Activated naive CD4-positive, alpha-beta T cell treated with anti-CD3 and anti-CD28 coated beads, Interleukin-2, amount 10 ng/mL, durations not matched to agents 7 days and 5 days (primary cell): Measurements from ENCODE around the gene EEF2K.
"Not testable (repeated sequence)": the region's sequence is repeated elsewhere in the genome, so short reads cannot be mapped to it uniquely, and the experiment has no call there.

Source experiments
- CTCF ChIA-PET: fragments of 350-600 bp; sonication (Branson Sonifier 250); formaldehyde crosslinking; loops from one replicate; lab custom pipeline; 2021; ENCODE audit warnings: antibody characterized with exemption; lab: Charles Lee
- DNase-seq: peaks from one replicate; pipeline ENCODE4 v3.0.0-alpha.2; 2020
- H3K27ac Mint-ChIP-seq: one replicate; pipeline ENCODE4 v1.8.0; 2021; ENCODE audit warnings: mild to moderate bottlenecking, moderate library complexity, mixed read lengths
- H3K27me3 Mint-ChIP-seq: one replicate; pipeline ENCODE4 v1.8.0; 2021; ENCODE audit warnings: mild to moderate bottlenecking, mixed read lengths
- H3K36me3 Mint-ChIP-seq: one replicate; pipeline ENCODE4 v1.8.0; 2021; ENCODE audit warnings: mixed read lengths
- H3K4me1 Mint-ChIP-seq: one replicate; pipeline ENCODE4 v1.8.0; 2021; ENCODE audit warnings: mixed read lengths
- H3K4me3 Mint-ChIP-seq: one replicate; pipeline ENCODE4 v1.8.0; 2021; ENCODE audit warnings: mild to moderate bottlenecking, moderate library complexity, mixed read lengths
- H3K9me3 Mint-ChIP-seq: one replicate; pipeline ENCODE4 v1.8.0; 2021; ENCODE audit warnings: mixed read lengths

Gene EEF2K

GRCh38 chr16:22193063-22193411, 13.0 kb upstream of the EEF2K start:
- no peak overlapping the region for H3K4me3 Mint-ChIP-seq
- peak overlapping the region; percentile 100 for H3K27ac Mint-ChIP-seq
- H3K9me3 Mint-ChIP-seq = no peaks in the 10 kb centered on the region
- peaks cover 68% of the 10 kb centered on the region for H3K4me1 Mint-ChIP-seq
- H3K27me3 Mint-ChIP-seq = peaks cover 15% of the 10 kb centered on the region
- DNase-seq = no peak
- H3K36me3 Mint-ChIP-seq = peaks cover 13% of the 10 kb centered on the region
- CTCF ChIA-PET = interaction anchor here (0.6 to 9.2 kb wide), 2 partner anchors 94 to 106 kb away, joined by 5 to 115 read pairs; partner anchors contain the start of gene POLR3E

- peaks cover 58% of the 10 kb centered on the region for H3K4me1 Mint-ChIP-seq
- peaks cover 15% of the 10 kb centered on the region for H3K27me3 Mint-ChIP-seq
- peak; percentile 21 for DNase-seq
- peaks cover 13% of the 10 kb centered on the region for H3K36me3 Mint-ChIP-seq
- H3K27ac Mint-ChIP-seq = peak overlapping the region; percentile 95
- peak overlapping the region; percentile 81 for H3K4me3 Mint-ChIP-seq
- CTCF ChIA-PET = interaction anchor here (0.6 to 9.2 kb wide), 3 partner anchors 11 to 894 kb away, joined by 4 to 115 read pairs (median 19); partner anchors contain the start of genes EEF2K and POLR3E
- no peaks in the 10 kb centered on the region for H3K9me3 Mint-ChIP-seq
These were observed 11.2 kb upstream of the EEF2K start for GRCh38 chr16:22194707-22195444.

GRCh38 chr16:22195445-22195694, 10.7 kb upstream of the EEF2K start:
- H3K4me3 Mint-ChIP-seq = peak overlapping the region; percentile 81
- no peaks in the 10 kb centered on the region for H3K9me3 Mint-ChIP-seq
- CTCF ChIA-PET = interaction anchor here (0.6 to 9.2 kb wide), 3 partner anchors 11 to 895 kb away, joined by 4 to 115 read pairs (median 19); partner anchors contain the start of genes EEF2K and POLR3E
- peak overlapping the region; percentile 95 for H3K27ac Mint-ChIP-seq
- peaks cover 15% of the 10 kb centered on the region for H3K27me3 Mint-ChIP-seq
- DNase-seq = no peak
- H3K4me1 Mint-ChIP-seq = peaks cover 57% of the 10 kb centered on the region
- H3K36me3 Mint-ChIP-seq = peaks cover 13% of the 10 kb centered on the region

- Mint-ChIP-seq H3K4me1 (peaks cover 57% of the 10 kb centered on the region), H3K36me3 (peaks cover 13% of the 10 kb centered on the region), H3K27ac (peak overlapping the region; percentile 95), H3K9me3 (no peaks in the 10 kb centered on the region), H3K4me3 (peak overlapping the region; percentile 81), H3K27me3 (peaks cover 15% of the 10 kb centered on the region)
- peak; percentile 92 for DNase-seq
- CTCF ChIA-PET = interaction anchor here (0.7 to 9.2 kb wide), 5 partner anchors 10 to 103 kb away, joined by 3 to 115 read pairs (median 4); partner anchors contain the start of genes EEF2K and POLR3E
These were observed 10.2 kb upstream of the EEF2K start for GRCh38 chr16:22195695-22196558.

- not testable (repeated sequence) for H3K9me3 Mint-ChIP-seq, DNase-seq
- Mint-ChIP-seq H3K4me3 (peak overlapping the region; percentile 58), H3K27ac (peak overlapping the region; percentile 33), H3K36me3 (peaks cover 13% of the 10 kb centered on the region), H3K4me1 (peaks cover 57% of the 10 kb centered on the region), H3K27me3 (peaks cover 15% of the 10 kb centered on the region)
- CTCF ChIA-PET = interaction anchor here (0.7 to 9.2 kb wide), 5 partner anchors 10 to 102 kb away, joined by 3 to 115 read pairs (median 4); partner anchors contain the start of genes EEF2K and POLR3E
These were observed 9.4 kb upstream of the EEF2K start for GRCh38 chr16:22196559-22197168.

- H3K9me3 Mint-ChIP-seq = no peaks in the 10 kb centered on the region
- CTCF ChIA-PET = interaction anchor here (0.8 to 9.2 kb wide), 2 partner anchors 9 to 100 kb away, joined by 3 to 115 read pairs; partner anchors contain the start of gene POLR3E
- no peak overlapping the region for H3K27ac Mint-ChIP-seq
- H3K36me3 Mint-ChIP-seq = peaks cover 9% of the 10 kb centered on the region
- no peak overlapping the region for H3K4me3 Mint-ChIP-seq
- peaks cover 42% of the 10 kb centered on the region for H3K4me1 Mint-ChIP-seq
- DNase-seq = no peak
- H3K27me3 Mint-ChIP-seq = peaks cover 15% of the 10 kb centered on the region
These were observed 7.4 kb upstream of the EEF2K start for GRCh38 chr16:22198547-22199293.

- Mint-ChIP-seq H3K4me1 (peaks cover 34% of the 10 kb centered on the region), H3K27ac (no peak overlapping the region), H3K27me3 (peaks cover 3% of the 10 kb centered on the region), H3K36me3 (no peaks in the 10 kb centered on the region), H3K9me3 (no peaks in the 10 kb centered on the region), H3K4me3 (no peak overlapping the region)
- CTCF ChIA-PET = interaction anchor here (1.5 to 8.6 kb wide), 3 partner anchors 95 to 101 kb away, joined by 4 to 64 read pairs (median 57); partner anchors contain the start of gene POLR3E
- no peak for DNase-seq
These were observed 3.8 kb upstream of the EEF2K start for GRCh38 chr16:22202261-22202637.

- Mint-ChIP-seq H3K27me3 (no peaks in the 10 kb centered on the region), H3K9me3 (no peaks in the 10 kb centered on the region), H3K4me1 (peaks cover 40% of the 10 kb centered on the region), H3K27ac (no peak overlapping the region), H3K4me3 (no peak overlapping the region), H3K36me3 (peaks cover 1% of the 10 kb centered on the region)
- CTCF ChIA-PET = interaction anchor here (1.0 to 8.6 kb wide), 3 partner anchors 11 to 98 kb away, joined by 3 to 64 read pairs (median 57); partner anchors contain the start of gene POLR3E
- DNase-seq = no peak
These were observed 3.0 kb upstream of the EEF2K start for GRCh38 chr16:22203091-22203490.

- CTCF ChIA-PET = interaction anchor here (1.4 to 8.6 kb wide), 4 partner anchors 61 to 114 kb away, joined by 4 to 64 read pairs (median 31); partner anchors contain the start of gene POLR3E
- Mint-ChIP-seq H3K27ac (no peak overlapping the region), H3K4me3 (no peak overlapping the region), H3K9me3 (no peaks in the 10 kb centered on the region), H3K4me1 (peaks cover 38% of the 10 kb centered on the region), H3K36me3 (peaks cover 3% of the 10 kb centered on the region), H3K27me3 (no peaks in the 10 kb centered on the region)
- DNase-seq = no peak
These were observed 1.9 kb upstream of the EEF2K start for GRCh38 chr16:22204091-22204655.

DNA sequence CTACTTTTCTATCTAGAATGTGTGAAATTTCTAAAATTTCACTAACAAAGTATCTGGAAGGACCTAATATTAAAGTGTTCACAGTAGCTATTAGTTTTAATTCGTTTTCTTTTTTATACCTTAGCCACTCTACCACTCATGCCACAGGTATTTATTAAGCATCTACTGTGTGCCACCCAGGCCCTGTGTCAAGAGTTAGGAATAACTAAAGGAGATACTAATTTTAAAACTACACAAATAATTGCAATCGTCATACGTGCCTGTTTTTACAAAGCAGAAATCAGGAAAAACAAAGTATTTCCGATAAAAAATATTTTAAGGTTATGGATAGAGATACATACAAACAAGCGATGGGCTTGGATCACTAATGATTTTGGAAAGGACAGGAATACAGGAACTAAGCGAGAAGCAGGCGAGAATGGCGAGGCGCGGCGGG, 483 bp upstream of the EEF2K start:
- peaks cover 1% of the 10 kb centered on the region for H3K9me3 Mint-ChIP-seq
- CTCF ChIA-PET = interaction anchor here (0.6 to 8.6 kb wide), 10 partner anchors 10 to 874 kb away, joined by 3 to 64 read pairs (median 4); partner anchors contain the start of gene POLR3E
- DNase-seq = no peak
- peak overlapping the region; percentile 73 for H3K27ac Mint-ChIP-seq
- H3K4me3 Mint-ChIP-seq = peak overlapping the region; percentile 95
- H3K36me3 Mint-ChIP-seq = peaks cover 9% of the 10 kb centered on the region
- H3K4me1 Mint-ChIP-seq = peaks cover 47% of the 10 kb centered on the region
- H3K27me3 Mint-ChIP-seq = no peaks in the 10 kb centered on the region

GRCh38 chr16:22206842-22207714, 1.0 kb downstream of the EEF2K start:
- peak overlapping the region; percentile 76 for H3K27ac Mint-ChIP-seq
- DNase-seq = peak; percentile 57
- CTCF ChIA-PET = interaction anchor here (0.6 to 8.6 kb wide), 8 partner anchors 8 to 647 kb away, joined by 3 to 64 read pairs (median 4); partner anchors contain the start of gene POLR3E
- peaks cover 18% of the 10 kb centered on the region for H3K36me3 Mint-ChIP-seq
- H3K9me3 Mint-ChIP-seq = peaks cover 3% of the 10 kb centered on the region
- H3K4me1 Mint-ChIP-seq = peaks cover 54% of the 10 kb centered on the region
- H3K27me3 Mint-ChIP-seq = no peaks in the 10 kb centered on the region
- peak overlapping the region; percentile 95 for H3K4me3 Mint-ChIP-seq
